ENCODE results near the gene IL1B. TPM values are rescaled to one million over a fixed set of nuclear protein-coding genes. Genes with fewer than 3 reads are reported as not detected.

The IL1B gene
- polyA plus RNA-seq, 4 donors: 0.43 to 1.2 (median 0.84) TPM

GRCh38 chr2:112811276-112811831 is 25.2 kb downstream of the IL1B start:
- no peak for DNase-seq (ENCODE audit: low read depth in 4 of 4, low spot score in 3 of 4)

- no peak for DNase-seq (ENCODE audit: low read depth in 4 of 4, low spot score in 3 of 4)
Observed at GRCh38 chr2:112809112-112809511, 27.5 kb downstream of the IL1B start.

GRCh38 chr2:112807233-112807807 is 29.3 kb downstream of the IL1B start:
- no peak for DNase-seq (ENCODE audit: low read depth in 4 of 4, low spot score in 3 of 4)

- no peak for DNase-seq (ENCODE audit: low read depth in 4 of 4, low spot score in 3 of 4)
Observed at GRCh38 chr2:112805542-112805941, 31.0 kb downstream of the IL1B start.

GRCh38 chr2:112803691-112804521 is 32.7 kb downstream of the IL1B start:
- DNase-seq (ENCODE audit: low read depth in 4 of 4, low spot score in 3 of 4): no peak

GRCh38 chr2:112800881-112801583 is 35.5 kb downstream of the IL1B start:
- no peak for DNase-seq (ENCODE audit: low read depth in 4 of 4, low spot score in 3 of 4)

GRCh38 chr2:112798979-112799975 is 37.3 kb downstream of the IL1B start:
- no peak for DNase-seq (ENCODE audit: low read depth in 4 of 4, low spot score in 3 of 4)

- no peak for DNase-seq (ENCODE audit: low read depth in 4 of 4, low spot score in 3 of 4)
Observed at GRCh38 chr2:112796486-112796885, 40.1 kb downstream of the IL1B start.

GRCh38 chr2:112795774-112796173 is 40.8 kb downstream of the IL1B start:
- DNase-seq (ENCODE audit: low read depth in 4 of 4, low spot score in 3 of 4): peak in 2 of 4 donors; percentile 22 to 33

- DNase-seq (ENCODE audit: low read depth in 4 of 4, low spot score in 3 of 4): no peak
Observed at GRCh38 chr2:112794841-112795240, 41.7 kb downstream of the IL1B start.

- no peak for DNase-seq (ENCODE audit: low read depth in 4 of 4, low spot score in 3 of 4)
Observed at GRCh38 chr2:112794131-112794733, 42.3 kb downstream of the IL1B start.

GRCh38 chr2:112793449-112793978 is 43.1 kb downstream of the IL1B start:
- DNase-seq (ENCODE audit: low read depth in 4 of 4, low spot score in 3 of 4): no peak

GRCh38 chr2:112792419-112792818 is 44.2 kb downstream of the IL1B start:
- no peak for DNase-seq (ENCODE audit: low read depth in 4 of 4, low spot score in 3 of 4)

GRCh38 chr2:112791693-112792230 is 44.8 kb downstream of the IL1B start:
- DNase-seq (ENCODE audit: low read depth in 4 of 4, low spot score in 3 of 4): no peak

GRCh38 chr2:112791019-112791418 is 45.6 kb downstream of the IL1B start:
- no peak for DNase-seq (ENCODE audit: low read depth in 4 of 4, low spot score in 3 of 4)

GRCh38 chr2:112790305-112790704 is 46.3 kb downstream of the IL1B start:
- DNase-seq (ENCODE audit: low read depth in 4 of 4, low spot score in 3 of 4): no peak

GRCh38 chr2:112789186-112789585 is 47.4 kb downstream of the IL1B start:
- DNase-seq (ENCODE audit: low read depth in 4 of 4, low spot score in 3 of 4): no peak

- no peak for DNase-seq (ENCODE audit: low read depth in 4 of 4, low spot score in 3 of 4)
Observed at GRCh38 chr2:112788653-112789052, 47.9 kb downstream of the IL1B start.

GRCh38 chr2:112787729-112788393 is 48.7 kb downstream of the IL1B start:
- no peak for DNase-seq (ENCODE audit: low read depth in 4 of 4, low spot score in 3 of 4)

Measured in right renal pelvis (tissue), 4 donors.